ENCODE results near the gene NUDCD3. TPM values are rescaled to one million over a fixed set of nuclear protein-coding genes. Genes with fewer than 3 reads are reported as not detected.

NUDCD3 gene
- total RNA-seq, 1 experiment from 2014 or later, result 71.9 TPM

DNA sequence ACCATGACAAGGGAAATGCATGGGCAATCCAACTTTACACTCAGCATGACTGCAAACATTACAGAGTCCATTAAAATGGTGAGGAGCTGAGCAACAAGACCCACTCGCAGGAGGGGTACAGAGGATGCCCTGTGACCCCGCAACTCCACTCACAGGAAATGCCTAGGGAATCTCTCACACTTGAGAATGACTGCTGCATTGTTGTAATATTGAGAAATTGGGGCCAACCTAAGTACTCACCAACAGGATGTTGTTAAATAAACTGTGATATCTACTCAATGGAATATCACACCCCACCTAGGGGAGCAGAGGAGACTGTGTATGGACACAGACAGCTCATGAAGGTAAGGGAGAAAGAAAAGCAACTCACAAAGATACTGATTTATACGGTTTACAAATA is 111.7 kb downstream of the NUDCD3 start:
- no peak overlapping the region for H4K91ac ChIP-seq (ENCODE audit: insufficient read length, low read depth, low read length)
- H3K27ac ChIP-seq (ENCODE audit: insufficient read length, low read depth, low read length), result no peak overlapping the region
- DNase-seq, result no peak
- H3K79me1 ChIP-seq (ENCODE audit: insufficient read depth, low read depth, low read length, poor library complexity, severe bottlenecking), result no peaks in the 10 kb centered on the region
- no peak overlapping the region for H2BK12ac ChIP-seq (ENCODE audit: insufficient read length, low read depth, low read length)
- no peaks in the 10 kb centered on the region for H3K23me2 ChIP-seq (ENCODE audit: insufficient read length, low read depth, low read length, poor library complexity, severe bottlenecking)
- peak overlapping the region in 1 of 3 experiments; percentile 59; a peak in 1 of 7 replicates for H3K27ac Mint-ChIP-seq
- no peaks in the 10 kb centered on the region for H3K9me3 ChIP-seq (ENCODE audit: control insufficient read depth, low read depth, low read length)
- no peak overlapping the region for H3K56ac ChIP-seq (ENCODE audit: insufficient read length, low read depth, low read length)
- no peak overlapping the region for H3K18ac ChIP-seq (ENCODE audit: insufficient read length, low read depth, low read length)
- H3K27me3 Mint-ChIP-seq (ENCODE audit: low read depth), result peaks cover 15% of the 10 kb centered on the region
- H3K4me1 ChIP-seq (ENCODE audit: insufficient read depth, low read length), result peaks cover 2% of the 10 kb centered on the region
- no peak overlapping the region for H2BK120ac ChIP-seq (ENCODE audit: low read depth, low read length, poor library complexity, severe bottlenecking)
- no peak overlapping the region for H3K9ac ChIP-seq (ENCODE audit: extremely low read depth, insufficient read length, low read length)
- H2AFZ ChIP-seq (ENCODE audit: low read length), result no peak overlapping the region
- no peak overlapping the region for H3T11ph ChIP-seq (ENCODE audit: low read length)
- H3K4me2 ChIP-seq (ENCODE audit: insufficient read depth, insufficient read length, low read length), result no peak overlapping the region
- no peak overlapping the region for H3K4ac ChIP-seq (ENCODE audit: low read depth, low read length)
- H3K9me3 Mint-ChIP-seq, result no peaks in the 10 kb centered on the region
- H4K20me1 ChIP-seq (ENCODE audit: control insufficient read depth, insufficient read depth, insufficient read length), result no peaks in the 10 kb centered on the region
- H3K4me1 Mint-ChIP-seq, result no peaks in the 10 kb centered on the region
- TF ChIP-seq CTCF (conservative IDR thresholded peaks at IDR 0.05), result no peak
- no peaks in the 10 kb centered on the region for H3K79me2 ChIP-seq (ENCODE audit: insufficient read depth, low read length)
- no peak overlapping the region for H2BK20ac ChIP-seq (ENCODE audit: low read depth, low read length, poor library complexity, severe bottlenecking)
- no peaks in the 10 kb centered on the region for H3K27me3 ChIP-seq (ENCODE audit: insufficient read depth, low read length)
- no peak overlapping the region for H3K14ac ChIP-seq (ENCODE audit: insufficient read depth, low read length)
- H3K36me3 Mint-ChIP-seq (ENCODE audit: insufficient read depth in 1 of 3, low read depth in 3 of 3), result peaks cover 0 to 2% (median 0%) of the 10 kb centered on the region in 3 experiments; a peak in 2 of 7 replicates
- no peak overlapping the region for H4K8ac ChIP-seq (replicated peaks; ENCODE audit: insufficient read length, low read depth, low read length)
- H4K5ac ChIP-seq (ENCODE audit: insufficient read length, low read depth, low read length), result no peak overlapping the region
- H3K23ac ChIP-seq (ENCODE audit: insufficient read length, low read depth, low read length), result no peak overlapping the region
- H2AK5ac ChIP-seq (ENCODE audit: insufficient read length, low read length), result no peak overlapping the region
- no peak overlapping the region; a peak in 1 of 5 replicates for H3K4me3 Mint-ChIP-seq
- no peak overlapping the region for H2BK15ac ChIP-seq (ENCODE audit: low read depth, low read length)
- no peak overlapping the region for H2BK5ac ChIP-seq (ENCODE audit: insufficient read length, low read length)
- WGBS (ENCODE audit: extremely low coverage, insufficient read length, low lambda C conversion rate), result no CpG with 5 or more reads among the region's 3 CpGs

Data from H9 (cell line).